K562 (cell line): ENCODE measurements around the gene FGGY. TPM values are rescaled to one million over a fixed set of nuclear protein-coding genes. Genes with fewer than 3 reads are reported as not detected.
A peak's percentile ranks its signal among the peaks of the same experiment; 100 is the strongest.

Source experiments
- MAZ ChIP-seq, 2 experiments: fragments of 450-650 bp in 1 of 2; sonication (generic) in 1 of 2; formaldehyde crosslinking; IDR thresholded peaks in 1 of 2; conservative IDR thresholded peaks in 1 of 2; 2 replicates each; pipeline versions ENCODE4 v1.4.0 to v1.5.0; 2020; ENCODE audit warnings: mild to moderate bottlenecking in 1 of 2, missing genetic modification reagents in 1 of 2
- RAD21 ChIP-seq, 2 experiments: fragments of 250-450 bp in 1 of 2; fragments of 450-650 bp in 1 of 2; sonication (Bioruptor Pico) in 1 of 2; formaldehyde crosslinking in 1 of 2; IDR thresholded peaks in 1 of 2; conservative IDR thresholded peaks in 1 of 2; 2 replicates each; pipeline versions ENCODE4 v1.4.0 to v1.8.0; 2020 to 2022; ENCODE audit warnings: mild to moderate bottlenecking in 2 of 2, moderate library complexity in 1 of 2
- SREBF1 ChIP-seq: fragments of 150-350 bp; IDR thresholded peaks from 2 replicates; pipeline ENCODE4 v1.6.1; 2014; ENCODE audit warnings: antibody characterized with exemption, low read depth, low read length, borderline replicate concordance
- ZZZ3 ChIP-seq: fragments of 450-650 bp; IDR thresholded peaks from 2 replicates; pipeline ENCODE4 v1.6.1; 2016; ENCODE audit warnings: antibody characterized with exemption, mild to moderate bottlenecking, moderate library complexity
- polyA plus RNA-seq, 8 experiments: library from polyadenylated mRNA; depleted of rRNA in 4 of 8; stranded (reverse) in 5 of 8; unstranded in 3 of 8; fragments of >200 nt; fragmentation: Nextera tagmentation in 2 of 8; fragmentation: Illumina TruSeq in 1 of 8; extraction: Ambion mirVana in 2 of 8; extraction: Trizol in 1 of 8; gene quantifications; 2 replicates each; pipeline versions ENCODE4 v1.2.1 to v1.2.3, GENCODE V29; 2011 to 2014; ENCODE audit warnings: inconsistent platforms in 1 of 8, missing spikeins in 1 of 8
- total RNA-seq, 7 experiments: library from RNA; depleted of rRNA in 6 of 7; stranded (reverse); fragments of >200 nt in 6 of 7; fragmentation: Illumina TruSeq in 2 of 7; extraction: Trizol in 2 of 7; gene quantifications; 2 replicates each; pipeline versions ENCODE4 v1.2.1 to v1.2.3, GENCODE V29; 2011 to 2021; ENCODE audit warnings: low replicate concordance in 1 of 7
- TF ChIP-seq, protein P1 (sequence below), 2 experiments: IDR thresholded peaks; 2 replicates each; pipeline ENCODE4 v1.6.1; 2011; ENCODE audit warnings: borderline replicate concordance in 1 of 2, control low read depth in 1 of 2, low read depth in 1 of 2, low read length in 1 of 2, mild to moderate bottlenecking in 1 of 2, mixed read lengths in 1 of 2, moderate library complexity in 1 of 2; ENCODE audit not compliant: insufficient read depth in 1 of 2, insufficient read length in 1 of 2, poor library complexity in 1 of 2, severe bottlenecking in 1 of 2; ENCODE audit errors: extremely low read depth in 1 of 2

The FGGY gene
- total and polyA plus RNA-seq, 9 of the 15 experiments (the other 6 are each of a cell fraction or from before 2014, with no cell fraction given), result 9.7 to 19.2 (median 12.6) TPM

DNA sequence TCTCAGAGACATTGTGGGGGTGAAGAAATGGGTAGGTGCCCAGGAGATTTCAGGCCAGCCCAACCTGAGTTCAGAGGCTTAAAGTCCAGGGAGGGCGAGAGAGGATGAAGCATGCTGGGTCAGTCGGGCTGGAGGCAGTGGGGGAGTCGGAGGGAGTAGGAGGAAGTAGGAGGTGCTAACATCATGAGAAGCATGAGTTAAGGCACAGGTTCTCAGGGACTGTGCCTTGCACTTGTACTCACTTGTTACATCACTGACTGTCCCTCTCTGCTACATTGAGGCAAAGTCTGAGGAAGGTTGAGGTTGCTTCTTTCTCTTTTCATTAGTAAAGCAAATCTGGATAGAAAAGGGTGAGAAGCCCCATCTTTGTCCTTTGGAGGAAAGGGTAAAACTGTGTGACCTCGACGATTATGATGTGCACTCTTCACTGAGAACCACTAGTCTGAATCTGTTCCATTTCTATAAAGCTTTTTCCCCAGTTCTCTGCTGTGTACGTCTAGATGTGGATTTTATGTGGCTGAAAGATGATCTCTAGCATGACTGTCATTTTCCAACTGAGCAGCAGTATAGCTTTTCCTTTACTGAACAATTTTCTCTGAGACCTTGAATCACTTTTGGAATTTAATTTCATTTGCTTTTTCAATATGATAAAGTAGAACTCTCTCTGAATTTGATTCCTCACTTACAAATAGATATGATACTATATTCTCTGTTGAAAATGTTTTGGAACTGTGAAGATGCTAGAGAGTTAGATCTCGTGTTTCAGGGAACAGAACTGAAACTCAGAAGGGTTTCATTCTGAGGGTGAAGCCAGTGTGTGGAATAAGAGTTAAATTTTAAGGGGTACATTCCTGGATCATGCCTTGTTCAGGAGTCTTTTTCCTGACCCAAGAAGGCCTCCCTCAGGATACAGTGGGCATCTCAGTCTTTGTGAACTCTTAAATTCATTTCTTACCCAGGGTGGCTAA lies 94.6 kb downstream of the FGGY start (continued):
- TF ChIP-seq, protein P1, sequence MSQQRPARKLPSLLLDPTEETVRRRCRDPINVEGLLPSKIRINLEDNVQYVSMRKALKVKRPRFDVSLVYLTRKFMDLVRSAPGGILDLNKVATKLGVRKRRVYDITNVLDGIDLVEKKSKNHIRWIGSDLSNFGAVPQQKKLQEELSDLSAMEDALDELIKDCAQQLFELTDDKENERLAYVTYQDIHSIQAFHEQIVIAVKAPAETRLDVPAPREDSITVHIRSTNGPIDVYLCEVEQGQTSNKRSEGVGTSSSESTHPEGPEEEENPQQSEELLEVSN (IDR thresholded peaks at IDR 0.05; ENCODE audit: borderline replicate concordance in 1 of 2, extremely low read depth in 1 of 2, insufficient read depth in 1 of 2, insufficient read length in 1 of 2, low read depth in 1 of 2, low read length in 1 of 2, poor library complexity in 1 of 2, severe bottlenecking in 1 of 2), result peak in 1 of 2 experiments; percentile 42
- no peak for TF ChIP-seq SREBF1
- no peak for TF ChIP-seq ZZZ3
- peak in 1 of 2 experiments; percentile 42; a peak in 1 of 4 replicates for TF ChIP-seq MAZ (CRISPR knock-in tag; conservative IDR thresholded peaks at IDR 0.05 in 1 of 2, IDR thresholded peaks at IDR 0.05 in 1 of 2)
- TF ChIP-seq RAD21 (CRISPR knock-in tag; conservative IDR thresholded peaks at IDR 0.05 in 1 of 2, IDR thresholded peaks at IDR 0.05 in 1 of 2), result peak in 1 of 2 experiments; percentile 22; a peak in 2 of 4 replicates
